HepG2 (cell line): ENCODE results near the gene ZCCHC3. TPM values are rescaled to one million over a fixed set of nuclear protein-coding genes. Genes with fewer than 3 reads are reported as not detected.

Experiments
- BCL6 ChIP-seq: IDR thresholded peaks from 2 replicates; pipeline ENCODE4 v1.6.1; 2016; ENCODE audit warnings: missing genetic modification reagents, missing compliant biosample characterization
- CBX2 ChIP-seq, 2 experiments: fragments of 200-600 bp in 1 of 2; sonication (generic); formaldehyde crosslinking in 1 of 2; IDR thresholded peaks; 2 replicates each; pipeline versions ENCODE4 v1.7.0 to v1.8.1; 2018 to 2022; ENCODE audit warnings: low read depth in 2 of 2, low read length in 1 of 2, mild to moderate bottlenecking in 1 of 2, missing genetic modification reagents in 1 of 2
- CCDC6 ChIP-seq: sonication (generic); formaldehyde crosslinking; IDR thresholded peaks from 2 replicates; pipeline ENCODE4 v1.8.1; 2022; ENCODE audit warnings: mild to moderate bottlenecking, missing genetic modification reagents, moderate library complexity
- ETV5 ChIP-seq: IDR thresholded peaks from 2 replicates; pipeline ENCODE4 v1.6.1; 2018; ENCODE audit warnings: missing biosample characterization, missing genetic modification reagents, inconsistent platforms, borderline replicate concordance
- FOSL2 ChIP-seq: sonication (generic); formaldehyde crosslinking; IDR thresholded peaks from 2 replicates; pipeline ENCODE4 v1.4.0; 2020; ENCODE audit warnings: missing genetic modification reagents
- ISX ChIP-seq: sonication (generic); formaldehyde crosslinking; conservative IDR thresholded peaks from 2 replicates; pipeline ENCODE4 v1.5.0; 2020; ENCODE audit warnings: missing genetic modification reagents
- KDM1A ChIP-seq: IDR thresholded peaks from 2 replicates; pipeline ENCODE4 v1.6.1; 2016; ENCODE audit warnings: missing compliant biosample characterization
- KLF11 ChIP-seq: IDR thresholded peaks from 2 replicates; pipeline ENCODE4 v1.6.1; 2016; ENCODE audit warnings: missing compliant biosample characterization
- KMT2A ChIP-seq: sonication (generic); formaldehyde crosslinking; IDR thresholded peaks from 2 replicates; pipeline ENCODE4 v1.4.0; 2020; ENCODE audit warnings: missing genetic modification reagents
- MBD4 ChIP-seq: IDR thresholded peaks from 2 replicates; pipeline ENCODE4 v1.6.1; 2012; ENCODE audit warnings: low read length, inconsistent platforms, borderline replicate concordance
- MEF2D ChIP-seq: sonication (generic); formaldehyde crosslinking; IDR thresholded peaks from 2 replicates; pipeline ENCODE4 v1.5.1; 2020; ENCODE audit warnings: mild to moderate bottlenecking, missing genetic modification reagents
- NBN ChIP-seq: fragments of 450-650 bp; conservative IDR thresholded peaks from 2 replicates; pipeline ENCODE4 v1.6.1; 2017
- NONO ChIP-seq, 2 experiments: fragments of 450-650 bp in 1 of 2; sonication (generic) in 1 of 2; formaldehyde crosslinking in 1 of 2; IDR thresholded peaks in 1 of 2; conservative IDR thresholded peaks in 1 of 2; 2 replicates each; pipeline versions ENCODE4 v1.6.1 to v1.8.0; 2017 to 2022; ENCODE audit warnings: mild to moderate bottlenecking in 1 of 2, missing genetic modification reagents in 1 of 2, moderate library complexity in 1 of 2
- NR0B2 ChIP-seq: sonication (generic); formaldehyde crosslinking; IDR thresholded peaks from 2 replicates; pipeline ENCODE4 v1.4.0; 2020; ENCODE audit warnings: mild to moderate bottlenecking, missing genetic modification reagents
- NRL ChIP-seq: sonication (generic); formaldehyde crosslinking; IDR thresholded peaks from 2 replicates; pipeline ENCODE4 v1.5.0; 2020; ENCODE audit warnings: missing genetic modification reagents, mild to moderate bottlenecking, moderate library complexity, borderline replicate concordance
- PAWR ChIP-seq: sonication (generic); formaldehyde crosslinking; IDR thresholded peaks from 2 replicates; pipeline ENCODE4 v1.4.0; 2020; ENCODE audit warnings: missing genetic modification reagents, mild to moderate bottlenecking, borderline replicate concordance
- POGZ ChIP-seq: sonication (generic); formaldehyde crosslinking; IDR thresholded peaks from 2 replicates; pipeline ENCODE4 v1.4.0; 2020; ENCODE audit warnings: mild to moderate bottlenecking, missing genetic modification reagents
- RARA ChIP-seq: IDR thresholded peaks from 2 replicates; pipeline ENCODE4 v1.6.1; 2016; ENCODE audit warnings: missing genetic modification reagents, missing compliant biosample characterization
- SALL2 ChIP-seq: sonication (generic); formaldehyde crosslinking; IDR thresholded peaks from 2 replicates; pipeline ENCODE4 v1.8.1; 2023; ENCODE audit warnings: mild to moderate bottlenecking, missing genetic modification reagents, inconsistent platforms
- SOX5 ChIP-seq: IDR thresholded peaks from 2 replicates; pipeline ENCODE4 v1.6.1; 2016; ENCODE audit warnings: borderline replicate concordance
- TBX2 ChIP-seq: sonication (generic); formaldehyde crosslinking; IDR thresholded peaks from 2 replicates; pipeline ENCODE4 v1.5.0; 2020; ENCODE audit warnings: missing genetic modification reagents, mild to moderate bottlenecking, borderline replicate concordance
- TCF12 ChIP-seq, 2 experiments: fragments of 450-650 bp in 1 of 2; sonication (generic) in 1 of 2; formaldehyde crosslinking in 1 of 2; IDR thresholded peaks; 2 replicates each; pipeline versions ENCODE4 v1.6.1 to v1.8.0; 2017 to 2022; ENCODE audit warnings: antibody characterized with exemption in 1 of 2, mild to moderate bottlenecking in 1 of 2, missing genetic modification reagents in 1 of 2, moderate library complexity in 1 of 2
- ZBTB21 ChIP-seq: sonication (generic); formaldehyde crosslinking; IDR thresholded peaks from 2 replicates; pipeline ENCODE4 v1.4.0; 2020; ENCODE audit warnings: missing genetic modification reagents
- ZFP1 ChIP-seq: IDR thresholded peaks from 2 replicates; pipeline ENCODE4 v1.6.1; 2016
- ZNF841 ChIP-seq: sonication (generic); formaldehyde crosslinking; IDR thresholded peaks from 2 replicates; pipeline ENCODE4 v1.8.1; 2023; ENCODE audit warnings: missing genetic modification reagents, borderline replicate concordance
- ZSCAN29 ChIP-seq: sonication (generic); formaldehyde crosslinking; conservative IDR thresholded peaks from 2 replicates; pipeline ENCODE4 v1.4.0; 2020; ENCODE audit warnings: mild to moderate bottlenecking, missing genetic modification reagents
- ZSCAN5A ChIP-seq: sonication (generic); formaldehyde crosslinking; IDR thresholded peaks from 2 replicates; pipeline ENCODE4 v1.8.0; 2022; ENCODE audit warnings: mild to moderate bottlenecking, missing genetic modification reagents, borderline replicate concordance
- ZZZ3 ChIP-seq: sonication (generic); formaldehyde crosslinking; IDR thresholded peaks from 2 replicates; pipeline ENCODE4 v1.4.0; 2020; ENCODE audit warnings: missing genetic modification reagents, mild to moderate bottlenecking, borderline replicate concordance
- polyA plus RNA-seq, 8 experiments: library from polyadenylated mRNA; depleted of rRNA in 3 of 8; stranded (reverse) in 7 of 8; unstranded in 1 of 8; fragments of >200 nt; fragmentation: Illumina TruSeq in 4 of 8; extraction: Trizol in 4 of 8; gene quantifications; 2 replicates each; pipeline versions ENCODE4 v1.2.1 to v1.2.3, GENCODE V29; 2011 to 2016; ENCODE audit warnings: low read depth in 4 of 8, missing spikeins in 1 of 8, mixed read lengths in 1 of 8; ENCODE audit not compliant: insufficient read depth in 1 of 8
- total RNA-seq, 5 experiments: library from RNA; depleted of rRNA; stranded (reverse); fragments of >200 nt; fragmentation: Illumina TruSeq; extraction: Trizol; gene quantifications; 2 replicates each; pipeline ENCODE4 v1.2.3, GENCODE V29; 2016; ENCODE audit warnings: low read depth in 1 of 5
- TF ChIP-seq, protein P1 (sequence below): IDR thresholded peaks from 2 replicates; pipeline ENCODE4 v1.6.1; 2016; ENCODE audit warnings: low read depth

The ZCCHC3 gene
- total and polyA plus RNA-seq, 2 of the 13 experiments (the other 11 are each of a cell fraction or from before 2014, with no cell fraction given): 46.6 to 63.0 TPM

DNA sequence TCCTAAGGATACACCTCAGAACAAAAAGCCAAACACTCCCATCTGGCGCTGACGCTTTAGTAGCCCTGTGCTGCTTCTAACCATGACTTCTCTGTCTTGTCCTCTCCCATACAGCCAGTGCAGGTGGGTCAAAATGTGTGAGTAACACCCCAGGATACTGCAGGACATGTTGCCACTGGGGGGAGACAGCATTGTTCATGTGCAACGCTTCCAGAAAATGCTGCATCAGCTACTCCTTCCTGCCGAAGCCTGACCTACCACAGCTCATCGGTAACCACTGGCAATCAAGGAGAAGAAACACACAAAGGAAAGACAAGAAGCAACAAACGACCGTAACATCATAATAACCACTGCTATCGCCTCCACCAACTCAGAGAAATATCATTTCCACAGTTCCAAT lies 38.4 kb upstream of the ZCCHC3 start (continued):
- TF ChIP-seq TCF12 (IDR thresholded peaks at IDR 0.05) (no peak), TCF12 (CRISPR knock-in tag; IDR thresholded peaks at IDR 0.05) (no peak), KMT2A (no peak), KDM1A (no peak), MEF2D (CRISPR knock-in tag) (no peak), SALL2 (CRISPR knock-in tag) (no peak), KLF11 (CRISPR knock-in tag) (no peak), ZBTB21 (CRISPR knock-in tag) (no peak), NR0B2 (no peak), ZSCAN5A (CRISPR knock-in tag) (no peak), RARA (CRISPR knock-in tag) (no peak), BCL6 (0 out of 2 replicates have a peak, but pooled peaks have one; percentile 17), SOX5 (CRISPR knock-in tag) (no peak), ZSCAN29 (0 out of 2 replicates have a peak, but pooled peaks have one; percentile 43), ETV5 (0 out of 2 replicates have a peak, but pooled peaks have one; percentile 40), ZFP1 (no peak), TBX2 (CRISPR knock-in tag) (no peak), NRL (CRISPR knock-in tag) (no peak), CCDC6 (CRISPR knock-in tag) (no peak), FOSL2 (peak; percentile 29; the same call in 1 of the 2 replicates), ISX (CRISPR knock-in tag) (no peak), MBD4 (no peak), PAWR (no peak), POGZ (no peak), NBN (no peak), ZNF841 (no peak), CBX2 (IDR thresholded peaks at IDR 0.05; ENCODE audit: low read depth, low read length) (no peak), CBX2 (CRISPR knock-in tag; IDR thresholded peaks at IDR 0.05; ENCODE audit: low read depth) (no peak), NONO (IDR thresholded peaks at IDR 0.05) (no peak), NONO (CRISPR knock-in tag; conservative IDR thresholded peaks at IDR 0.05) (no peak), ZZZ3 (CRISPR knock-in tag) (no peak)
- TF ChIP-seq, protein P1, sequence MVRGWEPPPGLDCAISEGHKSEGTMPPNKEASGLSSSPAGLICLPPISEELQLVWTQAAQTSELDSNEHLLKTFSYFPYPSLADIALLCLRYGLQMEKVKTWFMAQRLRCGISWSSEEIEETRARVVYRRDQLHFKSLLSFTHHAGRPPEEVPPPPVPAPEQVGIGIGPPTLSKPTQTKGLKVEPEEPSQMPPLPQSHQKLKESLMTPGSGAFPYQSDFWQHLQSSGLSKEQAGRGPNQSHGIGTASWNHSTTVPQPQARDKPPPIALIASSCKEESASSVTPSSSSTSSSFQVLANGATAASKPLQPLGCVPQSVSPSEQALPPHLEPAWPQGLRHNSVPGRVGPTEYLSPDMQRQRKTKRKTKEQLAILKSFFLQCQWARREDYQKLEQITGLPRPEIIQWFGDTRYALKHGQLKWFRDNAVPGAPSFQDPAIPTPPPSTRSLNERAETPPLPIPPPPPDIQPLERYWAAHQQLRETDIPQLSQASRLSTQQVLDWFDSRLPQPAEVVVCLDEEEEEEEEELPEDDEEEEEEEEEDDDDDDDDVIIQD (CRISPR knock-in tag): no peak
